ENCODE results near the gene MRPL38. TPM values are rescaled to one million over a fixed set of nuclear protein-coding genes. Genes with fewer than 3 reads are reported as not detected.

MRPL38 gene
- total and polyA plus RNA-seq, 2 of the 8 experiments (the other 6 are each of a cell fraction or from before 2014, with no cell fraction given), result 78.4 to 125 TPM

GRCh38 chr17:75864448-75864871 lies 40.2 kb downstream of the MRPL38 start (continued):
- TF ChIP-seq EP300 (IDR thresholded peaks at IDR 0.05; ENCODE audit: borderline replicate concordance in 1 of 2, low read depth in 2 of 2, low read length in 2 of 2) (no peak), EZH2 (IDR thresholded peaks at IDR 0.05; ENCODE audit: low read depth, low read length, severe bottlenecking) (no peak), BCL11A (IDR thresholded peaks at IDR 0.05; ENCODE audit: low read depth in 2 of 2, low read length in 2 of 2) (no peak), TCF12 (IDR thresholded peaks at IDR 0.05; ENCODE audit: low read depth, low read length) (no peak), KDM1A (IDR thresholded peaks at IDR 0.05; ENCODE audit: borderline replicate concordance, low read length) (no peak), SP1 (IDR thresholded peaks at IDR 0.05; ENCODE audit: low read depth, low read length) (no peak), KDM4A (IDR thresholded peaks at IDR 0.05; ENCODE audit: low read depth, low read length, severe bottlenecking) (no peak), POU5F1 (IDR thresholded peaks at IDR 0.05; ENCODE audit: low read depth, low read length) (no peak), CREB1 (IDR thresholded peaks at IDR 0.05) (no peak), CBX5 (IDR thresholded peaks at IDR 0.05; ENCODE audit: low read depth, low read length) (no peak), GABPA (IDR thresholded peaks at IDR 0.05; ENCODE audit: borderline replicate concordance, insufficient read depth, low read length) (no peak)
